Activated T-helper 1 cell treated with anti-CD3 and anti-CD28 coated beads, Interleukin-2, amount 50 U/mL, for 16 hours (primary cell): ENCODE results near the gene CNNM3.

Source experiments
- DNase-seq, 2 donors: peaks; one replicate each; pipeline ENCODE4 v3.0.0-alpha.2; 2020; ENCODE audit warnings: low read depth in 1 of 2, low spot score in 1 of 2

CNNM3 gene

GRCh38 chr2:96838345-96839292 lies 22.6 kb downstream of the CNNM3 start:
- DNase-seq = no peak

GRCh38 chr2:96839293-96839874 lies 23.3 kb downstream of the CNNM3 start:
- peak; percentile 68 to 72 for DNase-seq

GRCh38 chr2:96839875-96840850 lies 24.1 kb downstream of the CNNM3 start:
- DNase-seq = no peak

GRCh38 chr2:96841701-96842495 lies 25.8 kb downstream of the CNNM3 start:
- no peak for DNase-seq

- no peak for DNase-seq
These were observed 26.5 kb downstream of the CNNM3 start for GRCh38 chr2:96842600-96842999.

- DNase-seq = no peak
These were observed 27.6 kb downstream of the CNNM3 start, which contains the start of gene ANKRD23 for GRCh38 chr2:96843538-96844268. Gene ANKRD23, minus strand, starts transcription at chr2:96844021. Its CDS starts 29 bp downstream, at chr2:96843992.

- no peak for DNase-seq
These were observed 28.3 kb downstream of the CNNM3 start for GRCh38 chr2:96844405-96844808.

GRCh38 chr2:96846825-96847224 lies 30.8 kb downstream of the CNNM3 start:
- DNase-seq = no peak

- no peak for DNase-seq
These were observed 31.5 kb downstream of the CNNM3 start for GRCh38 chr2:96847586-96847985.

GRCh38 chr2:96848264-96848663 lies 32.2 kb downstream of the CNNM3 start:
- no peak for DNase-seq

- no peak for DNase-seq
These were observed 36.6 kb downstream of the CNNM3 start for GRCh38 chr2:96852667-96853066.

- DNase-seq = no peak
These were observed 37.3 kb downstream of the CNNM3 start for GRCh38 chr2:96853321-96853720.

GRCh38 chr2:96856776-96857666 lies 41.0 kb downstream of the CNNM3 start:
- DNase-seq = no peak

- peak; percentile 91 to 96 for DNase-seq
These were observed 41.8 kb downstream of the CNNM3 start, which contains the start of gene ANKRD39 for GRCh38 chr2:96857667-96858372. Gene ANKRD39, minus strand, starts transcription at chr2:96858016. Its CDS starts 29 bp downstream, at chr2:96857987.

- no peak for DNase-seq
These were observed 43.1 kb downstream of the CNNM3 start for GRCh38 chr2:96859099-96859649.

GRCh38 chr2:96859681-96860064 lies 43.6 kb downstream of the CNNM3 start:
- DNase-seq = no peak
